HepG2 (cell line): ENCODE results near the gene BLOC1S1. TPM values are rescaled to one million over a fixed set of nuclear protein-coding genes. Genes with fewer than 3 reads are reported as not detected.

Experiments
- POLR2AphosphoS5 ChIP-seq: IDR thresholded peaks from 2 replicates; pipeline ENCODE4 v1.6.1; 2012; ENCODE audit warnings: low read depth, low read length
- polyA plus RNA-seq, 8 experiments: library from polyadenylated mRNA; depleted of rRNA in 3 of 8; stranded (reverse) in 7 of 8; unstranded in 1 of 8; fragments of >200 nt; fragmentation: Illumina TruSeq in 4 of 8; extraction: Trizol in 4 of 8; gene quantifications; 2 replicates each; pipeline versions ENCODE4 v1.2.1 to v1.2.3, GENCODE V29; 2011 to 2016; ENCODE audit warnings: low read depth in 4 of 8, missing spikeins in 1 of 8, mixed read lengths in 1 of 8; ENCODE audit not compliant: insufficient read depth in 1 of 8
- total RNA-seq, 5 experiments: library from RNA; depleted of rRNA; stranded (reverse); fragments of >200 nt; fragmentation: Illumina TruSeq; extraction: Trizol; gene quantifications; 2 replicates each; pipeline ENCODE4 v1.2.3, GENCODE V29; 2016; ENCODE audit warnings: low read depth in 1 of 5
- TF ChIP-seq, protein P1 (sequence below), 2 experiments: fragments of 450-650 bp in 1 of 2; sonication (generic) in 1 of 2; formaldehyde crosslinking in 1 of 2; IDR thresholded peaks; 2 replicates each; pipeline versions ENCODE4 v1.6.1 to v1.8.0; 2016 to 2022; ENCODE audit warnings: antibody characterized with exemption in 1 of 2, mild to moderate bottlenecking in 1 of 2, missing genetic modification reagents in 1 of 2

BLOC1S1 gene
- total and polyA plus RNA-seq, 2 of the 13 experiments (the other 11 are each of a cell fraction or from before 2014, with no cell fraction given), result 55.1 to 95.3 TPM

- TF ChIP-seq, protein P1, sequence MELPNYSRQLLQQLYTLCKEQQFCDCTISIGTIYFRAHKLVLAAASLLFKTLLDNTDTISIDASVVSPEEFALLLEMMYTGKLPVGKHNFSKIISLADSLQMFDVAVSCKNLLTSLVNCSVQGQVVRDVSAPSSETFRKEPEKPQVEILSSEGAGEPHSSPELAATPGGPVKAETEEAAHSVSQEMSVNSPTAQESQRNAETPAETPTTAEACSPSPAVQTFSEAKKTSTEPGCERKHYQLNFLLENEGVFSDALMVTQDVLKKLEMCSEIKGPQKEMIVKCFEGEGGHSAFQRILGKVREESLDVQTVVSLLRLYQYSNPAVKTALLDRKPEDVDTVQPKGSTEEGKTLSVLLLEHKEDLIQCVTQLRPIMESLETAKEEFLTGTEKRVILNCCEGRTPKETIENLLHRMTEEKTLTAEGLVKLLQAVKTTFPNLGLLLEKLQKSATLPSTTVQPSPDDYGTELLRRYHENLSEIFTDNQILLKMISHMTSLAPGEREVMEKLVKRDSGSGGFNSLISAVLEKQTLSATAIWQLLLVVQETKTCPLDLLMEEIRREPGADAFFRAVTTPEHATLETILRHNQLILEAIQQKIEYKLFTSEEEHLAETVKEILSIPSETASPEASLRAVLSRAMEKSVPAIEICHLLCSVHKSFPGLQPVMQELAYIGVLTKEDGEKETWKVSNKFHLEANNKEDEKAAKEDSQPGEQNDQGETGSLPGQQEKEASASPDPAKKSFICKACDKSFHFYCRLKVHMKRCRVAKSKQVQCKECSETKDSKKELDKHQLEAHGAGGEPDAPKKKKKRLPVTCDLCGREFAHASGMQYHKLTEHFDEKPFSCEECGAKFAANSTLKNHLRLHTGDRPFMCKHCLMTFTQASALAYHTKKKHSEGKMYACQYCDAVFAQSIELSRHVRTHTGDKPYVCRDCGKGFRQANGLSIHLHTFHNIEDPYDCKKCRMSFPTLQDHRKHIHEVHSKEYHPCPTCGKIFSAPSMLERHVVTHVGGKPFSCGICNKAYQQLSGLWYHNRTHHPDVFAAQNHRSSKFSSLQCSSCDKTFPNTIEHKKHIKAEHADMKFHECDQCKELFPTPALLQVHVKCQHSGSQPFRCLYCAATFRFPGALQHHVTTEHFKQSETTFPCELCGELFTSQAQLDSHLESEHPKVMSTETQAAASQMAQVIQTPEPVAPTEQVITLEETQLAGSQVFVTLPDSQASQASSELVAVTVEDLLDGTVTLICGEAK (IDR thresholded peaks at IDR 0.05), result no peak
- TF ChIP-seq, protein P1 (CRISPR knock-in tag; IDR thresholded peaks at IDR 0.05), result no peak
- no peak for TF ChIP-seq POLR2AphosphoS5
- TF ChIP-seq, all 625 proteins: peak for 0
These were observed 7.1 kb upstream of the BLOC1S1 start (continued) for GRCh38 chr12:55708695-55709233.
